HCT116 (cell line): ENCODE results near the gene EXOC6B. TPM values are rescaled to one million over a fixed set of nuclear protein-coding genes. Genes with fewer than 3 reads are reported as not detected.

Experiments used
- ATAC-seq: fragments of 200-7000 bp; cut with Tn5 transposase; 2 replicates; pipeline ENCODE4 v1.9.1; 2020; ENCODE audit warnings: mild to moderate bottlenecking, moderate library complexity
- BruUV-seq: library from RNA; stranded (reverse); fragments of 400-500 nt; replicated peaks from 2 replicates; lab custom pipeline; 2021; lab: Mats Ljungman, UMichigan
- CTCF ChIA-PET: fragments of 300-600 bp; sonication (Branson Sonifier 250); formaldehyde crosslinking; loops from one replicate; lab custom pipeline; 2021; ENCODE audit warnings: antibody characterized with exemption; lab: Charles Lee
- POLR2A ChIA-PET: fragments of 300-600, 350-600 bp; sonication (Branson Sonifier 250); formaldehyde crosslinking; loops from one replicate; lab custom pipeline; 2021; ENCODE audit warnings: antibody characterized with exemption; lab: Charles Lee
- RAD21 ChIA-PET, 2 experiments: fragments of 300-600 bp; sonication (Branson Sonifier 250); formaldehyde crosslinking; loops; one replicate each; lab custom pipeline; 2023; ENCODE audit warnings: low total read pairs in 2 of 2; ENCODE audit not compliant: uncharacterized antibody in 2 of 2, unreplicated experiment in 2 of 2, low non-redundant PET in 1 of 2; lab: Charles Lee
- DNase-seq: peaks from one replicate; pipeline ENCODE4 v3.0.0-alpha.2; 2010; ENCODE audit warnings: low read depth, low spot score
- H2AFZ ChIP-seq: fragments of 200-600 bp; shearing (Covaris generic), sonication (generic); 2 replicates; pipeline ENCODE4 v1.6.1; 2017; ENCODE audit warnings: low read depth, mixed run types, mixed read lengths, antibody characterized with exemption, low read length; ENCODE audit not compliant: poor library complexity, severe bottlenecking
- H3K27ac ChIP-seq: 2 replicates; pipeline ENCODE4 v1.5.1; 2012; ENCODE audit warnings: low read depth, low read length
- H3K27me3 ChIP-seq: fragments of 200-600 bp; sonication (generic); 2 replicates; pipeline ENCODE4 v1.6.1; 2016; ENCODE audit warnings: mixed run types, low read length, mixed read lengths; ENCODE audit not compliant: insufficient read depth
- H3K36me3 ChIP-seq, 2 experiments: fragments of 200-500 bp in 1 of 2; fragments of 200-600 bp in 1 of 2; sonication (Bioruptor generic) in 1 of 2; sonication (generic) in 1 of 2; 2 replicates each; pipeline versions ENCODE4 v1.5.1 to v1.6.1; 2014 to 2016; ENCODE audit warnings: low read length in 2 of 2, inconsistent platforms in 1 of 2, mixed read lengths in 1 of 2, mixed run types in 1 of 2; ENCODE audit not compliant: insufficient read depth in 2 of 2, control insufficient read depth in 1 of 2
- H3K4me1 ChIP-seq, 2 experiments: fragments of 200-600 bp in 1 of 2; sonication (generic) in 1 of 2; 2 replicates each; pipeline versions ENCODE4 v1.5.1 to v1.6.1; 2012 to 2017; ENCODE audit warnings: low read length in 2 of 2, inconsistent platforms in 1 of 2, mild to moderate bottlenecking in 1 of 2, mixed read lengths in 1 of 2, mixed run types in 1 of 2, moderate library complexity in 1 of 2; ENCODE audit not compliant: insufficient read depth in 2 of 2, control insufficient read depth in 1 of 2
- H3K4me2 ChIP-seq: fragments of 200-600 bp; sonication (generic); 2 replicates; pipeline ENCODE4 v1.6.1; 2017; ENCODE audit warnings: mixed run types, low read length, mixed read lengths
- H3K4me3 ChIP-seq, 2 experiments: fragments of 200-600 bp in 1 of 2; sonication (generic) in 1 of 2; replicated peaks in 1 of 2; 2 replicates each; pipeline ENCODE4 v1.5.1; 2011 to 2016; ENCODE audit warnings: low read length in 2 of 2, control low read depth in 1 of 2, low read depth in 1 of 2, mild to moderate bottlenecking in 1 of 2, mixed read lengths in 1 of 2, mixed run types in 1 of 2
- H3K79me2 ChIP-seq: fragments of 200-600 bp; sonication (generic); 2 replicates; pipeline ENCODE4 v1.6.1; 2017; ENCODE audit warnings: mild to moderate bottlenecking, mixed run types, low read length, moderate library complexity, mixed read lengths; ENCODE audit not compliant: insufficient read depth
- H3K9ac ChIP-seq: fragments of 200-600 bp; sonication (generic); 2 replicates; pipeline ENCODE4 v1.6.1; 2016; ENCODE audit warnings: low read length, mixed read lengths
- H3K9me2 ChIP-seq: fragments of 200-600 bp; sonication (generic), shearing (Covaris generic); 2 replicates; pipeline ENCODE4 v1.6.1; 2017; ENCODE audit warnings: mixed run types, mild to moderate bottlenecking, moderate library complexity; ENCODE audit not compliant: insufficient read depth
- H3K9me3 ChIP-seq, 2 experiments: fragments of 200-500 bp in 1 of 2; fragments of 200-600 bp in 1 of 2; sonication (Bioruptor generic) in 1 of 2; sonication (generic) in 1 of 2; 2 replicates each; pipeline ENCODE4 v1.6.1; 2014 to 2017; ENCODE audit warnings: low read length in 2 of 2, mixed read lengths in 2 of 2, inconsistent platforms in 1 of 2, low read depth in 1 of 2, mild to moderate bottlenecking in 1 of 2, mixed run types in 1 of 2, moderate library complexity in 1 of 2; ENCODE audit not compliant: control insufficient read depth in 1 of 2, insufficient read depth in 1 of 2
- H4K20me1 ChIP-seq: fragments of 200-600 bp; sonication (generic), shearing (Covaris generic); 2 replicates; pipeline ENCODE4 v1.6.1; 2017; ENCODE audit warnings: mixed run types, mild to moderate bottlenecking, moderate library complexity; ENCODE audit not compliant: insufficient read depth
- CEBPB ChIP-seq: IDR thresholded peaks from 2 replicates; pipeline ENCODE4 v1.6.1; 2012; ENCODE audit warnings: low read depth
- EGR1 ChIP-seq: IDR thresholded peaks from 2 replicates; pipeline ENCODE4 v1.6.1; 2012; ENCODE audit warnings: low read depth
- EZH2phosphoT487 ChIP-seq: fragments of 200-600 bp; IDR thresholded peaks from 2 replicates; pipeline ENCODE4 v1.6.1; 2018; ENCODE audit warnings: antibody characterized with exemption, borderline replicate concordance
- POLR2A ChIP-seq: IDR thresholded peaks from 2 replicates; pipeline ENCODE4 v1.7.0; 2011; ENCODE audit warnings: borderline replicate concordance; ENCODE audit not compliant: insufficient read depth, insufficient read length; ENCODE audit errors: extremely low read depth
- POLR2AphosphoS5 ChIP-seq: IDR thresholded peaks from 2 replicates; pipeline ENCODE4 v1.6.1; 2011; ENCODE audit warnings: mild to moderate bottlenecking, low read depth, low read length, moderate library complexity
- RAD21 ChIP-seq: IDR thresholded peaks from 2 replicates; pipeline ENCODE4 v1.6.1; 2012; ENCODE audit warnings: low read depth, mild to moderate bottlenecking
- SP1 ChIP-seq: IDR thresholded peaks from 2 replicates; pipeline ENCODE4 v1.6.1; 2012; ENCODE audit warnings: low read depth
- SRF ChIP-seq: IDR thresholded peaks from 2 replicates; pipeline ENCODE4 v1.6.1; 2012; ENCODE audit warnings: low read depth
- TCF7L2 ChIP-seq: IDR thresholded peaks from 2 replicates; pipeline ENCODE4 v1.7.0; 2011; ENCODE audit warnings: borderline replicate concordance, inconsistent platforms; ENCODE audit not compliant: insufficient read depth, insufficient read length; ENCODE audit errors: extremely low read depth
- ZFX ChIP-seq: fragments of 450-650 bp; IDR thresholded peaks from 2 replicates; pipeline ENCODE4 v1.6.1; 2017
- intact Hi-C: fragments of 100-400 bp; cut with micrococcal nuclease; formaldehyde crosslinking; loops from 2 replicates; pipeline ENCODE4 v1.10.0; 2022
- total RNA-seq: library from RNA; stranded (reverse); gene quantifications from one replicate; pipeline ENCODE4 v1.2.1, GENCODE V29; 2021; ENCODE audit not compliant: unreplicated experiment
- TF ChIP-seq, protein P1 (sequence below): IDR thresholded peaks from 2 replicates; pipeline ENCODE4 v1.6.1; 2012

EXOC6B gene
- total RNA-seq, 1 experiment from 2014 or later: 25.4 TPM

DNA sequence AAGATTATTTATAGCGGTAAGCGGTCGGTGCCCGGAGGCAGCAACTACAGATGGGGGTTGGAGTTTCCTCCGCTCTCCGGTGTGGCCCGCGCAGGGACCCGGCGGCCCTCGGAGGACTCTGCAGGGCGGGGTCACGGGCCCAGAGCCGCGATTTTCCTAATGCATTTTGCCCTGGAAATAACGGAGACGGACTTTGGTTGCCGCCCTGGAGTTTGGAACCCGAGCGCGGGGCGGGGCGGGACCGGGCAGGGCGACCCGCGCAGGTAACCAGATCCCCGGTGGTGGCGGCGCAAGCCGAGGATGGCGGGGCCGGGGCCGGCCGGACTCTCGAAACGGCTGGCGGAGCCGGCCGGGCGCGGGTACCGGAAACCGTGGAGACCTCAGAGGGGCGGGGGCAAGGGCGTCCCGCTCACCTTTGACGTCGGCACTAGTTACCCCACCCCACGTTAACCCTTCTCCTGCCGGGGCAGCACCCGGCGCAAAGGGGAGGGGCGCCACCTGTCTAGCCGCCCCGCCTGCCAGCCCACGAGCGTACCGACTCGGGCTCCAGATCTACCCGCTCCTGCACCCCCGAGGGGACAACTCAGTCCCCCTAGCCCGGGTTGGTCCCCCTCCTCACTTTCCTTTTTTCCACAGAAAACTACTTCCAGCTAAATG, 681.1 kb downstream of the EXOC6B start:
- no peaks in the 10 kb centered on the region for H3K9me2 ChIP-seq
- ChIA-PET RAD21 (no interaction called here), CTCF (no interaction called here), POLR2A (interaction anchor here (1.0 kb wide), 1 partner anchor 221 kb away, joined by 3 read pairs; no protein-coding TSS in a partner anchor)
- BruUV-seq: no TSS peak
- peak; percentile 77 for ATAC-seq
- H3K27ac ChIP-seq: peak overlapping the region; percentile 75
- peaks cover 18 to 35% of the 10 kb centered on the region in 2 experiments; a peak in 3 of 4 replicates for H3K4me1 ChIP-seq
- peak; percentile 58 for DNase-seq
- no peaks in the 10 kb centered on the region for H3K36me3 ChIP-seq
- no peaks in the 10 kb centered on the region for H3K9me3 ChIP-seq
- TF ChIP-seq SRF: no peak; the same call in 1 of the 2 replicates
- peak; percentile 67 for TF ChIP-seq POLR2AphosphoS5
- no peak for TF ChIP-seq EGR1
- peak; percentile 18 for TF ChIP-seq SP1
- TF ChIP-seq, protein P1, sequence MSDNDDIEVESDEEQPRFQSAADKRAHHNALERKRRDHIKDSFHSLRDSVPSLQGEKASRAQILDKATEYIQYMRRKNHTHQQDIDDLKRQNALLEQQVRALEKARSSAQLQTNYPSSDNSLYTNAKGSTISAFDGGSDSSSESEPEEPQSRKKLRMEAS: peak; percentile 68; the same call in 1 of the 2 replicates
- peak; percentile 34 for TF ChIP-seq TCF7L2
- TF ChIP-seq EZH2phosphoT487: no peak
- TF ChIP-seq POLR2A: peak; percentile 32
- TF ChIP-seq ZFX: peak; percentile 66; the same call in 1 of the 2 replicates
- no peaks in the 10 kb centered on the region for H3K27me3 ChIP-seq
- no peaks in the 10 kb centered on the region for H4K20me1 ChIP-seq
- H3K4me2 ChIP-seq: peak overlapping the region; percentile 90
- H3K9ac ChIP-seq: peak overlapping the region; percentile 64
- peak overlapping the region; percentile 68 to 69 for H3K4me3 ChIP-seq
- peak overlapping the region; percentile 56 for H2AFZ ChIP-seq
- intact Hi-C loops: loop anchor here (2.0 kb wide), 1 partner anchor 600 kb away; no protein-coding TSS in a partner anchor
- H3K79me2 ChIP-seq: no peaks in the 10 kb centered on the region

DNA sequence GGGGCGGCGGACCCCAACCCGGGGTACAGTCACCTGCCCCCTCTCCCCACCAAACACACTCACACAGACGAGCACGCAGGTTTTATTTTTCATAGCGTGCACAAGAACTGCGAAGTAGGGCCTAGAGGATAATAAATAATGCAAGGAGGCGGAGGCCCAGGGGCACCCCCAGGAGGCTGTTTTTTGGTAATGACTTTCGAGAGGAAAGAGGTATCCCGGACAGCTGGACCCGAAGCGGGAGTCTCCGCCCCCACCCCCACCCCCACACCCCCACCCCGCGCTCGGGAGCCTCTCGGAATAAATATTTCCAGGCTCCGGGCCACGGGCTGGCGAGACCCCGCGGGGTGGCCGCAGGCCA, 681.6 kb downstream of the EXOC6B start:
- Histone ChIP-seq H4K20me1 (no peaks in the 10 kb centered on the region), H3K4me1 (peaks cover 16 to 31% of the 10 kb centered on the region in 2 experiments; a peak in 3 of 4 replicates), H3K9me3 (no peaks in the 10 kb centered on the region), H3K9ac (peak overlapping the region; percentile 64), H3K4me3 (peak overlapping the region; percentile 68 to 69), H2AFZ (peak overlapping the region; percentile 56), H3K9me2 (no peaks in the 10 kb centered on the region), H3K27me3 (no peaks in the 10 kb centered on the region), H3K4me2 (peak overlapping the region; percentile 90)
- ChIA-PET POLR2A (no interaction called here), CTCF (no interaction called here), RAD21 (no interaction called here)
- DNase-seq (no peak), ATAC-seq (peak; percentile 21)
- intact Hi-C loops: loop anchor here (2.0 kb wide), 1 partner anchor 599 kb away; no protein-coding TSS in a partner anchor
- BruUV-seq: no TSS peak
- TF ChIP-seq RAD21 (peak; percentile 12; the same call in 1 of the 2 replicates), CEBPB (no peak)
- TF ChIP-seq, all 23 proteins: peak for 1
- Histone ChIP-seq H3K79me2 (no peaks in the 10 kb centered on the region), H3K27ac (peak overlapping the region; percentile 75; the same call in 1 of the 2 replicates), H3K36me3 (no peaks in the 10 kb centered on the region)
